Mucosa of stomach (tissue), 1 donor: ENCODE measurements around the gene RBM41.
A peak's percentile ranks its signal among the peaks of the same experiment; 100 is the strongest.
"Not testable (repeated sequence)": the region's sequence is repeated elsewhere in the genome, so short reads cannot be mapped to it uniquely, and the experiment has no call there.

Experiments
- H3K27me3 ChIP-seq: one replicate; pipeline ENCODE4 v1.7.0; 2013; ENCODE audit warnings: mild to moderate bottlenecking, low read length; ENCODE audit not compliant: control insufficient read depth, insufficient read depth
- H3K36me3 ChIP-seq: one replicate; pipeline ENCODE4 v1.7.0; 2013; ENCODE audit warnings: low read length; ENCODE audit not compliant: control insufficient read depth, insufficient read depth
- H3K4me1 ChIP-seq: one replicate; pipeline ENCODE4 v1.7.0; 2013; ENCODE audit warnings: mild to moderate bottlenecking, low read length; ENCODE audit not compliant: control insufficient read depth, insufficient read depth
- H3K4me3 ChIP-seq: one replicate; pipeline ENCODE4 v1.7.0; 2013; ENCODE audit warnings: low read length
- H3K9ac ChIP-seq: one replicate; pipeline ENCODE4 v1.7.0; 2013; ENCODE audit warnings: mild to moderate bottlenecking, low read length, moderate library complexity
- H3K9me3 ChIP-seq: one replicate; pipeline ENCODE4 v1.7.0; 2013; ENCODE audit warnings: mild to moderate bottlenecking, low read length, moderate library complexity; ENCODE audit not compliant: control insufficient read depth
- donor health status: Pancreatic carcinoma.

Gene RBM41

GRCh38 chrX:107118322-107119147 is at the start of gene RBM41:
TSS of gene RBM41 (minus strand) at chrX:107118822. CDS start at chrX:107118773, 49 bp downstream.
- Histone ChIP-seq H3K4me3 (peak within 1 kb of the TSS; percentile 56), H3K36me3 (no peaks in the 10 kb centered on the region), H3K9ac (peak within 1 kb of the TSS; percentile 77), H3K27me3 (no peaks in the 10 kb centered on the region), H3K9me3 (no peaks in the 10 kb centered on the region), H3K4me1 (no peaks in the 10 kb centered on the region)

GRCh38 chrX:107168257-107168656 is 49.6 kb upstream of the RBM41 start:
- Histone ChIP-seq H3K9me3 (no peaks in the 10 kb centered on the region), H3K27me3 (no peaks in the 10 kb centered on the region)

GRCh38 chrX:107167163-107167921 is 48.7 kb upstream of the RBM41 start:
- H3K9me3 ChIP-seq = no peaks in the 10 kb centered on the region
- no peaks in the 10 kb centered on the region for H3K4me1 ChIP-seq
- no peaks in the 10 kb centered on the region for H3K36me3 ChIP-seq
- no peaks in the 10 kb centered on the region for H3K27me3 ChIP-seq
- H3K4me3 ChIP-seq = no peak overlapping the region
- no peak overlapping the region for H3K9ac ChIP-seq

More at GRCh38 chrX:107168257-107168656, 49.6 kb upstream of the RBM41 start:
- Histone ChIP-seq H3K4me1 (no peaks in the 10 kb centered on the region), H3K9ac (no peak overlapping the region), H3K36me3 (no peaks in the 10 kb centered on the region), H3K4me3 (no peak overlapping the region)

GRCh38 chrX:107157618-107158017 is 39.0 kb upstream of the RBM41 start:
- not testable (repeated sequence) for H3K36me3 ChIP-seq, H3K9me3 ChIP-seq, H3K4me3 ChIP-seq, H3K9ac ChIP-seq, H3K27me3 ChIP-seq, H3K4me1 ChIP-seq

- not testable (repeated sequence) for H3K4me1 ChIP-seq, H3K36me3 ChIP-seq, H3K4me3 ChIP-seq, H3K9me3 ChIP-seq, H3K9ac ChIP-seq, H3K27me3 ChIP-seq
Observed at GRCh38 chrX:107155621-107156430, 37.2 kb upstream of the RBM41 start.

GRCh38 chrX:107154787-107155620 is 36.4 kb upstream of the RBM41 start:
- Histone ChIP-seq H3K27me3 (no peaks in the 10 kb centered on the region), H3K9me3 (no peaks in the 10 kb centered on the region), H3K4me3 (no peak overlapping the region), H3K36me3 (no peaks in the 10 kb centered on the region), H3K4me1 (no peaks in the 10 kb centered on the region), H3K9ac (no peak overlapping the region)

GRCh38 chrX:107153005-107153404 is 34.4 kb upstream of the RBM41 start:
- no peaks in the 10 kb centered on the region for H3K9me3 ChIP-seq
- H3K4me3 ChIP-seq = no peak overlapping the region
- H3K27me3 ChIP-seq = no peaks in the 10 kb centered on the region
- no peak overlapping the region for H3K9ac ChIP-seq
- H3K36me3 ChIP-seq = no peaks in the 10 kb centered on the region
- H3K4me1 ChIP-seq = no peaks in the 10 kb centered on the region

GRCh38 chrX:107146670-107147069 is 28.0 kb upstream of the RBM41 start:
- no peaks in the 10 kb centered on the region for H3K4me1 ChIP-seq
- no peaks in the 10 kb centered on the region for H3K36me3 ChIP-seq
- no peaks in the 10 kb centered on the region for H3K9me3 ChIP-seq
- H3K4me3 ChIP-seq = no peak overlapping the region
- H3K9ac ChIP-seq = no peak overlapping the region
- H3K27me3 ChIP-seq = no peaks in the 10 kb centered on the region

- no peaks in the 10 kb centered on the region for H3K27me3 ChIP-seq
- H3K9ac ChIP-seq = no peak overlapping the region
- H3K9me3 ChIP-seq = no peaks in the 10 kb centered on the region
- H3K4me3 ChIP-seq = no peak overlapping the region
- no peaks in the 10 kb centered on the region for H3K36me3 ChIP-seq
- H3K4me1 ChIP-seq = no peaks in the 10 kb centered on the region
Observed at GRCh38 chrX:107135965-107136307, 17.3 kb upstream of the RBM41 start.

- H3K9ac ChIP-seq = no peak overlapping the region
Observed at GRCh38 chrX:107135049-107135964, 16.7 kb upstream of the RBM41 start.

GRCh38 chrX:107123750-107124149 is 5.1 kb upstream of the RBM41 start:
- no peak overlapping the region for H3K9ac ChIP-seq
- no peaks in the 10 kb centered on the region for H3K4me1 ChIP-seq
- no peaks in the 10 kb centered on the region for H3K36me3 ChIP-seq
- H3K9me3 ChIP-seq = no peaks in the 10 kb centered on the region
- H3K4me3 ChIP-seq = no peak overlapping the region
- H3K27me3 ChIP-seq = no peaks in the 10 kb centered on the region

More at GRCh38 chrX:107135049-107135964, 16.7 kb upstream of the RBM41 start:
- no peaks in the 10 kb centered on the region for H3K36me3 ChIP-seq
- H3K27me3 ChIP-seq = no peaks in the 10 kb centered on the region
- H3K9me3 ChIP-seq = no peaks in the 10 kb centered on the region
- H3K4me1 ChIP-seq = no peaks in the 10 kb centered on the region
- no peak overlapping the region for H3K4me3 ChIP-seq
